ENCODE measurements around the gene CLPTM1L.
"Not testable (repeated sequence)": the region's sequence is repeated elsewhere in the genome, so short reads cannot be mapped to it uniquely, and the experiment has no call there.

CLPTM1L gene

GRCh38 chr5:1298067-1298551, 46.8 kb downstream of the CLPTM1L start:
- no peak overlapping the region for H3K27ac ChIP-seq (ENCODE audit: low read length)
- H3K4me3 ChIP-seq (ENCODE audit: low read depth in 1 of 2, low read length in 2 of 2): no peak overlapping the region
- no peaks in the 10 kb centered on the region for H3K27me3 ChIP-seq (ENCODE audit: low read depth, low read length)
- peaks cover 0 to 3% of the 10 kb centered on the region in 2 donors for H3K9me3 ChIP-seq (ENCODE audit: control insufficient read depth in 1 of 2, low read length in 2 of 2)
- H3K4me1 ChIP-seq (ENCODE audit: control insufficient read depth in 1 of 2, insufficient read depth in 2 of 2, low read length in 2 of 2): peaks cover 0 to 8% of the 10 kb centered on the region in 2 donors
- no peaks in the 10 kb centered on the region for H3K36me3 ChIP-seq (ENCODE audit: control insufficient read depth in 1 of 2, insufficient read depth in 2 of 2, low read length in 2 of 2)

GRCh38 chr5:1297243-1297642, 47.7 kb downstream of the CLPTM1L start:
- H3K27ac ChIP-seq (ENCODE audit: low read length): no peak overlapping the region
- peaks cover 0 to 1% of the 10 kb centered on the region in 2 donors for H3K9me3 ChIP-seq (ENCODE audit: control insufficient read depth in 1 of 2, low read length in 2 of 2)
- no peaks in the 10 kb centered on the region for H3K36me3 ChIP-seq (ENCODE audit: control insufficient read depth in 1 of 2, insufficient read depth in 2 of 2, low read length in 2 of 2)
- peaks cover 0 to 8% of the 10 kb centered on the region in 2 donors for H3K4me1 ChIP-seq (ENCODE audit: control insufficient read depth in 1 of 2, insufficient read depth in 2 of 2, low read length in 2 of 2)
- no peak overlapping the region for H3K4me3 ChIP-seq (ENCODE audit: low read depth in 1 of 2, low read length in 2 of 2)
- H3K27me3 ChIP-seq (ENCODE audit: low read depth, low read length): no peaks in the 10 kb centered on the region

DNA sequence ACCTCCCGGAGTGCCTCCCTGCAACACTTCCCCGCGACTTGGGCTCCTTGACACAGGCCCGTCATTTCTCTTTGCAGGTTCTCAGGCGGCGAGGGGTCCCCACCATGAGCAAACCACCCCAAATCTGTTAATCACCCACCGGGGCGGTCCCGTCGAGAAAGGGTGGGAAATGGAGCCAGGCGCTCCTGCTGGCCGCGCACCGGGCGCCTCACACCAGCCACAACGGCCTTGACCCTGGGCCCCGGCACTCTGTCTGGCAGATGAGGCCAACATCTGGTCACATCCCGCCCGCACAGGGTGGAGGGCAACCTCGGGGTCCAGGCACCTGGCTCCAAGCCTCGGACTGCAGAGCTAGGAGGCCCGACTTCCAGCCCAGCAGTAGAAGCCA, 49.3 kb downstream of the CLPTM1L start:
- H3K4me3 ChIP-seq (ENCODE audit: low read depth in 1 of 2, low read length in 2 of 2): no peak overlapping the region
- no peaks in the 10 kb centered on the region for H3K9me3 ChIP-seq (ENCODE audit: control insufficient read depth in 1 of 2, low read length in 2 of 2)
- no peak overlapping the region for H3K27ac ChIP-seq (ENCODE audit: low read length)
- no peaks in the 10 kb centered on the region for H3K36me3 ChIP-seq (ENCODE audit: control insufficient read depth in 1 of 2, insufficient read depth in 2 of 2, low read length in 2 of 2)
- H3K4me1 ChIP-seq (ENCODE audit: control insufficient read depth in 1 of 2, insufficient read depth in 2 of 2, low read length in 2 of 2): peaks cover 0 to 8% of the 10 kb centered on the region in 2 donors
- no peaks in the 10 kb centered on the region for H3K27me3 ChIP-seq (ENCODE audit: low read depth, low read length)

DNA sequence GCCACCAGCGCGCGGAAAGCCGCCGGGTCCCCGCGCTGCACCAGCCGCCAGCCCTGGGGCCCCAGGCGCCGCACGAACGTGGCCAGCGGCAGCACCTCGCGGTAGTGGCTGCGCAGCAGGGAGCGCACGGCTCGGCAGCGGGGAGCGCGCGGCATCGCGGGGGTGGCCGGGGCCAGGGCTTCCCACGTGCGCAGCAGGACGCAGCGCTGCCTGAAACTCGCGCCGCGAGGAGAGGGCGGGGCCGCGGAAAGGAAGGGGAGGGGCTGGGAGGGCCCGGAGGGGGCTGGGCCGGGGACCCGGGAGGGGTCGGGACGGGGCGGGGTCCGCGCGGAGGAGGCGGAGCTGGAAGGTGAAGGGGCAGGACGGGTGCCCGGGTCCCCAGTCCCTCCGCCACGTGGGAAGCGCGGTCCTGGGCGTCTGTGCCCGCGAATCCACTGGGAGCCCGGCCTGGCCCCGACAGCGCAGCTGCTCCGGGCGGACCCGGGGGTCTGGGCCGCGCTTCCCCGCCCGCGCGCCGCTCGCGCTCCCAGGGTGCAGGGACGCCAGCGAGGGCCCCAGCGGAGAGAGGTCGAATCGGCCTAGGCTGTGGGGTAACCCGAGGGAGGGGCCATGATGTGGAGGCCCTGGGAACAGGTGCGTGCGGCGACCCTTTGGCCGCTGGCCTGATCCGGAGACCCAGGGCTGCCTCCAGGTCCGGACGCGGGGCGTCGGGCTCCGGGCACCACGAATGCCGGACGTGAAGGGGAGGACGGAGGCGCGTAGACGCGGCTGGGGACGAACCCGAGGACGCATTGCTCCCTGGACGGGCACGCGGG, 49.9 kb downstream of the CLPTM1L start, which contains the start of gene TERT:
TERT (minus strand) TSS at position 234 of the 815 bp plus-strand sequence; CDS start at position 155, 79 bp downstream.
- Histone ChIP-seq H3K4me3 (ENCODE audit: low read depth in 1 of 2, low read length in 2 of 2) (no peak within 1 kb of the TSS), H3K4me1 (ENCODE audit: control insufficient read depth in 1 of 2, insufficient read depth in 2 of 2, low read length in 2 of 2) (peaks cover 0 to 8% of the 10 kb centered on the region in 2 donors), H3K27ac (ENCODE audit: low read length) (no peak within 1 kb of the TSS), H3K27me3 (ENCODE audit: low read depth, low read length) (no peaks in the 10 kb centered on the region), H3K9me3 (ENCODE audit: control insufficient read depth in 1 of 2, low read length in 2 of 2) (no peaks in the 10 kb centered on the region), H3K36me3 (ENCODE audit: control insufficient read depth in 1 of 2, insufficient read depth in 2 of 2, low read length in 2 of 2) (no peaks in the 10 kb centered on the region)

DNA sequence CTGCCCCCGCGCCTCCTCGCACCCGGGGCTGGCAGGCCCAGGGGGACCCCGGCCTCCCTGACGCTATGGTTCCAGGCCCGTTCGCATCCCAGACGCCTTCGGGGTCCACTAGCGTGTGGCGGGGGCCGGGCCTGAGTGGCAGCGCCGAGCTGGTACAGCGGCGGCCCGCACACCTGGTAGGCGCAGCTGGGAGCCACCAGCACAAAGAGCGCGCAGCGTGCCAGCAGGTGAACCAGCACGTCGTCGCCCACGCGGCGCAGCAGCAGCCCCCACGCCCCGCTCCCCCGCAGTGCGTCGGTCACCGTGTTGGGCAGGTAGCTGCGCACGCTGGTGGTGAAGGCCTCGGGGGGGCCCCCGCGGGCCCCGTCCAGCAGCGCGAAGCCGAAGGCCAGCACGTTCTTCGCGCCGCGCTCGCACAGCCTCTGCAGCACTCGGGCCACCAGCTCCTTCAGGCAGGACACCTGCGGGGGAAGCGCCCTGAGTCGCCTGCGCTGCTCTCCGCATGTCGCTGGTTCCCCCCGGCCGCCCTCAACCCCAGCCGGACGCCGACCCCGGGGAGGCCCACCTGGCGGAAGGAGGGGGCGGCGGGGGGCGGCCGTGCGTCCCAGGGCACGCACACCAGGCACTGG, 50.6 kb downstream of the CLPTM1L start:
- Histone ChIP-seq H3K27me3 (ENCODE audit: low read depth, low read length) (no peaks in the 10 kb centered on the region), H3K36me3 (ENCODE audit: control insufficient read depth in 1 of 2, insufficient read depth in 2 of 2, low read length in 2 of 2) (no peaks in the 10 kb centered on the region), H3K4me3 (ENCODE audit: low read depth in 1 of 2, low read length in 2 of 2) (no peak overlapping the region), H3K9me3 (ENCODE audit: control insufficient read depth in 1 of 2, low read length in 2 of 2) (no peaks in the 10 kb centered on the region), H3K27ac (ENCODE audit: low read length) (no peak overlapping the region), H3K4me1 (ENCODE audit: control insufficient read depth in 1 of 2, insufficient read depth in 2 of 2, low read length in 2 of 2) (peaks cover 0 to 8% of the 10 kb centered on the region in 2 donors)

GRCh38 chr5:1293416-1294205, 51.3 kb downstream of the CLPTM1L start:
- H3K4me3 ChIP-seq (ENCODE audit: low read depth in 1 of 2, low read length in 2 of 2): no peak overlapping the region
- H3K27ac ChIP-seq (ENCODE audit: low read length): no peak overlapping the region
- H3K4me1 ChIP-seq (ENCODE audit: control insufficient read depth in 1 of 2, insufficient read depth in 2 of 2, low read length in 2 of 2): peaks cover 0 to 8% of the 10 kb centered on the region in 2 donors
- H3K27me3 ChIP-seq (ENCODE audit: low read depth, low read length): no peaks in the 10 kb centered on the region
- H3K36me3 ChIP-seq (ENCODE audit: control insufficient read depth in 1 of 2, insufficient read depth in 2 of 2, low read length in 2 of 2): no peaks in the 10 kb centered on the region
- H3K9me3 ChIP-seq (ENCODE audit: control insufficient read depth in 1 of 2, low read length in 2 of 2): peaks cover 0 to 2% of the 10 kb centered on the region in 2 donors

- no peaks in the 10 kb centered on the region for H3K27me3 ChIP-seq (ENCODE audit: low read depth, low read length)
- peaks cover 5 to 7% of the 10 kb centered on the region in 2 donors for H3K9me3 ChIP-seq (ENCODE audit: control insufficient read depth in 1 of 2, low read length in 2 of 2)
- H3K36me3 ChIP-seq (ENCODE audit: control insufficient read depth in 1 of 2, insufficient read depth in 2 of 2, low read length in 2 of 2): no peaks in the 10 kb centered on the region
- no peak overlapping the region for H3K4me3 ChIP-seq (ENCODE audit: low read depth in 1 of 2, low read length in 2 of 2)
- H3K4me1 ChIP-seq (ENCODE audit: control insufficient read depth in 1 of 2, insufficient read depth in 2 of 2, low read length in 2 of 2): peaks cover 0 to 8% of the 10 kb centered on the region in 2 donors
- H3K27ac ChIP-seq (ENCODE audit: low read length): no peak overlapping the region
Measured at GRCh38 chr5:1292846-1293415, 52.0 kb downstream of the CLPTM1L start.

GRCh38 chr5:1292139-1292538, 52.8 kb downstream of the CLPTM1L start:
- H3K27ac ChIP-seq (ENCODE audit: low read length): no peak overlapping the region

GRCh38 chr5:1291611-1292080, 53.3 kb downstream of the CLPTM1L start:
- no peak overlapping the region for H3K4me3 ChIP-seq (ENCODE audit: low read depth in 1 of 2, low read length in 2 of 2)
- no peak overlapping the region for H3K27ac ChIP-seq (ENCODE audit: low read length)
- peaks cover 6 to 7% of the 10 kb centered on the region in 2 donors for H3K9me3 ChIP-seq (ENCODE audit: control insufficient read depth in 1 of 2, low read length in 2 of 2)
- H3K27me3 ChIP-seq (ENCODE audit: low read depth, low read length): no peaks in the 10 kb centered on the region
- peaks cover 0 to 8% of the 10 kb centered on the region in 2 donors for H3K4me1 ChIP-seq (ENCODE audit: control insufficient read depth in 1 of 2, insufficient read depth in 2 of 2, low read length in 2 of 2)
- H3K36me3 ChIP-seq (ENCODE audit: control insufficient read depth in 1 of 2, insufficient read depth in 2 of 2, low read length in 2 of 2): no peaks in the 10 kb centered on the region

More at GRCh38 chr5:1292139-1292538, 52.8 kb downstream of the CLPTM1L start:
- no peaks in the 10 kb centered on the region for H3K36me3 ChIP-seq (ENCODE audit: control insufficient read depth in 1 of 2, insufficient read depth in 2 of 2, low read length in 2 of 2)
- peaks cover 6 to 7% of the 10 kb centered on the region in 2 donors for H3K9me3 ChIP-seq (ENCODE audit: control insufficient read depth in 1 of 2, low read length in 2 of 2)
- H3K4me3 ChIP-seq (ENCODE audit: low read depth in 1 of 2, low read length in 2 of 2): no peak overlapping the region
- no peaks in the 10 kb centered on the region for H3K27me3 ChIP-seq (ENCODE audit: low read depth, low read length)
- peaks cover 0 to 8% of the 10 kb centered on the region in 2 donors for H3K4me1 ChIP-seq (ENCODE audit: control insufficient read depth in 1 of 2, insufficient read depth in 2 of 2, low read length in 2 of 2)

GRCh38 chr5:1290956-1291355, 53.9 kb downstream of the CLPTM1L start:
- H3K9me3 ChIP-seq (ENCODE audit: control insufficient read depth in 1 of 2, low read length in 2 of 2); H3K36me3 ChIP-seq (ENCODE audit: control insufficient read depth in 1 of 2, insufficient read depth in 2 of 2, low read length in 2 of 2); H3K4me3 ChIP-seq (ENCODE audit: low read depth in 1 of 2, low read length in 2 of 2); H3K4me1 ChIP-seq (ENCODE audit: control insufficient read depth in 1 of 2, insufficient read depth in 2 of 2, low read length in 2 of 2); H3K27me3 ChIP-seq (ENCODE audit: low read depth, low read length); H3K27ac ChIP-seq (ENCODE audit: low read length): not testable (repeated sequence)

All from muscle layer of duodenum (tissue), 2 donors.